GM19193 (cell line): ENCODE results near the gene ITGB5.

ENCODE experiments used
- POLR2A ChIP-seq: IDR thresholded peaks from 4 replicates; pipeline ENCODE4 v1.6.1; 2011; ENCODE audit not compliant: insufficient read depth, insufficient read length; ENCODE audit errors: extremely low read depth

The ITGB5 gene

GRCh38 chr3:124885466-124886167, 1.5 kb downstream of the ITGB5 start:
- TF ChIP-seq POLR2A = no peak

GRCh38 chr3:124884474-124885101, 2.6 kb downstream of the ITGB5 start:
- no peak for TF ChIP-seq POLR2A

- TF ChIP-seq POLR2A = no peak
These were observed 3.2 kb downstream of the ITGB5 start for GRCh38 chr3:124883766-124884473.

GRCh38 chr3:124882816-124883747, 4.1 kb downstream of the ITGB5 start:
- TF ChIP-seq POLR2A = no peak

GRCh38 chr3:124881976-124882697, 5.0 kb downstream of the ITGB5 start:
- TF ChIP-seq POLR2A = no peak

- no peak for TF ChIP-seq POLR2A
These were observed 7.9 kb downstream of the ITGB5 start for GRCh38 chr3:124879337-124879680.

- no peak for TF ChIP-seq POLR2A
These were observed 8.4 kb downstream of the ITGB5 start for GRCh38 chr3:124878561-124879336.

GRCh38 chr3:124877674-124878073, 9.5 kb downstream of the ITGB5 start:
- no peak for TF ChIP-seq POLR2A

- no peak for TF ChIP-seq POLR2A
These were observed 10.7 kb downstream of the ITGB5 start for GRCh38 chr3:124876401-124876878.

- TF ChIP-seq POLR2A = no peak
These were observed 13.9 kb downstream of the ITGB5 start for GRCh38 chr3:124873226-124873625.

- TF ChIP-seq POLR2A = no peak
These were observed 19.7 kb downstream of the ITGB5 start for GRCh38 chr3:124867511-124867910.

- TF ChIP-seq POLR2A = no peak
These were observed 25.2 kb downstream of the ITGB5 start for GRCh38 chr3:124862006-124862405.

- no peak for TF ChIP-seq POLR2A
These were observed 26.1 kb downstream of the ITGB5 start for GRCh38 chr3:124861041-124861440.
